ENCODE data around the gene PLXNA4.

Gene PLXNA4

DNA sequence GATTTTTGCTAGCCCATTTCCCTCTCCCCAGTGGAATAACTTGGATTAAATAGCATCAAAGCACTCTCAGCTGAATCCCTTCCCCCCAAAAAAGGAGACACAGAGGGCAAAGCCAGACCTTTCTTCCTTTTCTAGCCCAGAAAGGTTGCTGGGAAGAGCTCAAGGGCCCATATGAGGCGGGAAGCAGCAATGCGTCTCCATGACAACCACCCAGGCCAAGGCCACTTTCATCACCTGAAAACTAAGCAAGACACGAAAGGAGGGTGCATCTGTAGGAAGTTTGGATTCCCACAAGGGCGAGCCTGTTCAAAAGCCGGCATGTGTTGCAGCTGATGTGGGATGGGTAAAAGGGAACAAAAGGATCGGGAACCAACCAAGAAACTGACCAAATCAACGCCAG is 229.1 kb downstream of the PLXNA4 start:
- TF ChIP-seq, protein P1, sequence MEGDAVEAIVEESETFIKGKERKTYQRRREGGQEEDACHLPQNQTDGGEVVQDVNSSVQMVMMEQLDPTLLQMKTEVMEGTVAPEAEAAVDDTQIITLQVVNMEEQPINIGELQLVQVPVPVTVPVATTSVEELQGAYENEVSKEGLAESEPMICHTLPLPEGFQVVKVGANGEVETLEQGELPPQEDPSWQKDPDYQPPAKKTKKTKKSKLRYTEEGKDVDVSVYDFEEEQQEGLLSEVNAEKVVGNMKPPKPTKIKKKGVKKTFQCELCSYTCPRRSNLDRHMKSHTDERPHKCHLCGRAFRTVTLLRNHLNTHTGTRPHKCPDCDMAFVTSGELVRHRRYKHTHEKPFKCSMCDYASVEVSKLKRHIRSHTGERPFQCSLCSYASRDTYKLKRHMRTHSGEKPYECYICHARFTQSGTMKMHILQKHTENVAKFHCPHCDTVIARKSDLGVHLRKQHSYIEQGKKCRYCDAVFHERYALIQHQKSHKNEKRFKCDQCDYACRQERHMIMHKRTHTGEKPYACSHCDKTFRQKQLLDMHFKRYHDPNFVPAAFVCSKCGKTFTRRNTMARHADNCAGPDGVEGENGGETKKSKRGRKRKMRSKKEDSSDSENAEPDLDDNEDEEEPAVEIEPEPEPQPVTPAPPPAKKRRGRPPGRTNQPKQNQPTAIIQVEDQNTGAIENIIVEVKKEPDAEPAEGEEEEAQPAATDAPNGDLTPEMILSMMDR (IDR thresholded peaks at IDR 0.05; ENCODE audit: borderline replicate concordance, control extremely low read depth, extremely low read depth, insufficient read depth, missing control alignments) = no peak
- in situ Hi-C loops (cut with MboI; ENCODE audit: low sequenced_read_pairs, unreplicated experiment) = no loop called here
- DNase-seq (ENCODE audit: low spot score) = no peak

DNA sequence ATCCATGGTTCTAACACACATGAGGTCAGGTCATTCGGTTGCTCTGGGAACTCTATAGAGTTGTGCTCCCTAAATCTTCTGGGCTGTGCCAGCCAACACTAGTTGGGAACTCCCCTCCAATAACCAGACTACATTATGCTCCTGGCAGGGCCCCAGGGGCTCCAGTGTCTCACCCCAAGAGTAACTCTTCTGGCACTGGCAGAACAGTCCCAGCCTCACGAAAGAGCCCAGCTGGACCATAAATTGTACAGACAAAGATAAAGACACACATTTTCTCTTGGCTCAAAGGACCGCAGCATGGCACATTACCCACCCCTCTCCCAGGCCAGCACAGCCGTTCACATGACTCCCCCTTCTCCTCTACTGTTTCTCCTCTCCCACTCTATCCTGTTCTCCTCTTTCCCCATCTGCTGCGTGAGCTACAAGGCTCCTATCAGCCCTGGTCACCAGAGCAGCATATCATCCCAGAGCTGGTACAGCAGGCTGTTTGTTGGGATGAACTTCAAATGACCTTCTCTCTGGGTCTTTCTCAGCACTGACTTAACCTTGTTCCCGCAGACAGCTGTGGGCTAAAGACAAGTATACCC is 230.6 kb downstream of the PLXNA4 start:
- TF ChIP-seq, protein P1 (IDR thresholded peaks at IDR 0.05; ENCODE audit: borderline replicate concordance, control extremely low read depth, extremely low read depth, insufficient read depth, missing control alignments) = no peak
- no peak for DNase-seq (ENCODE audit: low spot score)
- in situ Hi-C loops (cut with MboI; ENCODE audit: low sequenced_read_pairs, unreplicated experiment) = no loop called here

DNA sequence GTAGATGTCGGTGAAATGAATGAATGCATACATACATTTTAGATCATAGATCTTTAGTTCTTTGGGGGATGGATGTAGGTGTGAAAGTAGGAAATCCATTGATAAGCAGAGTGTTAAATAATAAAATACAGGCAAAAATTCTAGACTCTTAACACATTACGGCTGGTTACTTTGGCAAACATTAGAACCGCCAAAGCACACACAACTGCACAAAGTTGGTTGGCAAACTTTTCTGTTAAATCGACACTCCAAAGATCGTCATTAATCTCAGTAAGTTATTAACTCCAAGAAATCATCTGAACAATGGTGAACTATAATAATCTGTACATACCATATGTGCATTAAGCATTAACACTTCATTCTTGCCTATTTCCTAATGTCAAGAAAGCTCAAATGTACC is 231.2 kb downstream of the PLXNA4 start:
- TF ChIP-seq, protein P1 (IDR thresholded peaks at IDR 0.05; ENCODE audit: borderline replicate concordance, control extremely low read depth, extremely low read depth, insufficient read depth, missing control alignments) = no peak
- in situ Hi-C loops (cut with MboI; ENCODE audit: low sequenced_read_pairs, unreplicated experiment) = no loop called here

DNA sequence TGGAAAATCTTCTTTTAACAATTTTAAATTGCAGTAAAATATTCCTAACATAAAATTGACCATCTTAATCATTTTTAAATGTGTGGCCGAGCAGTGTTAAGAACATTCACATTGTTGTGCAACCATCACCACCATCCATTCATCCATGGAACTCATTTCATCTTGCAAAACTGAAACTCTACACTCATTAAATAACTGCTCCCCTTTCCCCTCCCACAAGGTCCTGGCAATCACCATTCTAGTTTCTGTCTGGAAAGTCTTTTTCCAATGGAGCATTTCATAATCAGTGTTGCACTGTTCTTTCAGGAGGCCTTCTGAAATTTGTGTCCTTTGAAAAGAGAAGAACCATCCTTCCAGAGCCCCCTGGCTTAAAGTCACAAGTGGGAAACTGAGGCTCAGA is 233.1 kb downstream of the PLXNA4 start:
- in situ Hi-C loops (cut with MboI; ENCODE audit: low sequenced_read_pairs, unreplicated experiment) = no loop called here
- TF ChIP-seq, protein P1 (IDR thresholded peaks at IDR 0.05; ENCODE audit: borderline replicate concordance, control extremely low read depth, extremely low read depth, insufficient read depth, missing control alignments) = no peak
- no peak for DNase-seq (ENCODE audit: low spot score)

More for the DNA sequence above, 231.2 kb downstream of the PLXNA4 start:
- no peak for DNase-seq (ENCODE audit: low spot score)

DNA sequence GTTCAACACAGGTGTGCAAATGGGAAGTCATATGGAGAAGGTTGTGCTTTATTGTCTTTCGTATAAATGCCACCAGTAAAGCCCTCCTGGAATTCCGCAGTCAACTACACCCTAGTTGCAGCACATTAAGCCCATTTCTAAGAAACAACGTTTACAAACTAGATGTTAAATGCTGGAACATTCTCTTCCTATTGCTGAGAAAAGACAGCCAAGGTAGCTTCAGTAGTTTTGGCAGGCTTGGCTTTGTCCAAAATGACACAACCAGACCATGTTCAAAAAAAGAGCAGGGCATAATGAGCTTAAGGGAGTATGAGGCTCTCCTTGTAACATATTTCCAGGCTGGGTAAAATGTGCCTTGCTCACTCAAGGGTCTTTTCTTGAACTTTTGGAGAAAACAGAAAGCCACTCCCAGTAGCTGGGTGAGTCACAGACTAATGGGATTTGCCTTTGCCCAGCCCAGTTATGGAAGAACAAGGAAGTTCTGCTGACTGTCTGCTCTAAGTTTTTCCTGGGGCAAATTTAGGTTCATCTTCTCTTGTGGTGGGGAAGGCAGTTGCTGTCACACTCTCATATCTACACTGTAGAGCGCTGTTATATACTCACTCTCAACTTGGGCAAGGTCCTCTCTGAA is 238.7 kb downstream of the PLXNA4 start:
- TF ChIP-seq, protein P1 (IDR thresholded peaks at IDR 0.05; ENCODE audit: borderline replicate concordance, control extremely low read depth, extremely low read depth, insufficient read depth, missing control alignments) = no peak
- no peak for DNase-seq (ENCODE audit: low spot score)
- in situ Hi-C loops (cut with MboI; ENCODE audit: low sequenced_read_pairs, unreplicated experiment) = no loop called here

DNA sequence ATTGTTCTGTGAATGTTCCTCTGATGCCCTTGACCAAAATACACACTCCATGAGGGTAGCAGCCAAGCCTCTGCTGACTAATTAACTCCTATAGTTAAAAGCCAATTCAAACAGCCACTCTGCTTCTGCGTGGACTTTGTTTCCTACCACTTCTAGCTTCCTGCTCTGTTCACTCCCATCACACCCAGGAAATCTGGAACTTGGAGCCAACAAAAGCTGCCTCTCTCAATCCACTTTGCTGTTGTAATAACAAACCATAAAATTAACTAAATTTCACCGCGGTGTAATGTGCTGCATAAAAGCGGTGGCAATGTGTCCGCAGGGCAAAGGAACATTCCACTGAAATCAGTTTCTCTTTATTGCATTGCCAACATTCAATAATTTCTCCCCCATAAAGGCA is 239.5 kb downstream of the PLXNA4 start:
- in situ Hi-C loops (cut with MboI; ENCODE audit: low sequenced_read_pairs, unreplicated experiment) = no loop called here
- DNase-seq (ENCODE audit: low spot score) = no peak
- TF ChIP-seq, protein P1 (IDR thresholded peaks at IDR 0.05; ENCODE audit: borderline replicate concordance, control extremely low read depth, extremely low read depth, insufficient read depth, missing control alignments) = no peak

Measured in GM13976 (cell line).